Measurements from ENCODE around the gene RAB3A.

The RAB3A gene

DNA sequence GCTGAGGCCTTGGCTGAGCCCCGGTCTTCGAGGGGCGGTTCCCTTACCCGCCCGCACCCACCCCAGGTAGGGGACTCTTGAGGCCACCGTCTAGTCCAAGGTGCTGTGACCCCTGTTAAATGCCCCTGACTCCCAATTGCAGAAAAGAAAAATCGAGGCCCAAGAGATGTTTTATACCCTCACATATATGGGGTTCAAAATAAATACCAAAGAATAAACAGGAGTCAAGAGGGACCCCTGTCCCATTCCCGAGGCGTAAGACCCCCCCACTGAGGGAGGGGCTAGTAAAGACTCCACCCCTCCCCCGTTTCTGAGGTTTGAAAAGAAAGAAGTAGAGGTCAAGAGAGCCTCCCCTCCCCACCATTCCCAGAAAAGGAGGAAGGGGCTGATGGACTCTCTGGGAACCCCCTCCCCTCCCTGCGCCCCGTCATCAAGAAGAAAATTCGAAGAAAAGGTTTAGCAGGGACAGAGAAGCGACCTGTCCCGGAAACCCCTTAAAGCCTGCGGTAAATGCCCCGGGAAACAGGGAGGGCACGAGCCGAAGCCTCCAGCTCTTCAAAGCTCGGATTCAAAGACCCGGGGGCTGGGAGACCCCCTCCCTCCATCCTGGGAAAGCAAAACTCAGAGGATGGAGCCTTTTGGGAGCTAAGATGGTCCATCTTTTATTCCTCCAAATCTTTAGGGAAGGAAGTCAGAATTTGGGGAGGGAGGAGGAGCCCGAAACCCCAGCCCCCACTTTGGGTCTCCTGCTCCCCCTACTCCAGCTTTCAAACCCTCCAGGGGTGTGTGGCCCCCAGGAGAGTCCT is 755 bp upstream of the RAB3A start (continued):
- TF ChIP-seq, protein P1, sequence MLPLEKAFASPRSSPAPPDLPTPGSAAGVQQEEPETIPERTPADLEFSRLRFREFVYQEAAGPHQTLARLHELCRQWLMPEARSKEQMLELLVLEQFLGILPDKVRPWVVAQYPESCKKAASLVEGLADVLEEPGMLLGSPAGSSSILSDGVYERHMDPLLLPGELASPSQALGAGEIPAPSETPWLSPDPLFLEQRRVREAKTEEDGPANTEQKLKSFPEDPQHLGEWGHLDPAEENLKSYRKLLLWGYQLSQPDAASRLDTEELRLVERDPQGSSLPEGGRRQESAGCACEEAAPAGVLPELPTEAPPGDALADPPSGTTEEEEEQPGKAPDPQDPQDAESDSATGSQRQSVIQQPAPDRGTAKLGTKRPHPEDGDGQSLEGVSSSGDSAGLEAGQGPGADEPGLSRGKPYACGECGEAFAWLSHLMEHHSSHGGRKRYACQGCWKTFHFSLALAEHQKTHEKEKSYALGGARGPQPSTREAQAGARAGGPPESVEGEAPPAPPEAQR (tag by site-specific recombination; IDR thresholded peaks at IDR 0.05): no peak
- TF ChIP-seq, protein P2, sequence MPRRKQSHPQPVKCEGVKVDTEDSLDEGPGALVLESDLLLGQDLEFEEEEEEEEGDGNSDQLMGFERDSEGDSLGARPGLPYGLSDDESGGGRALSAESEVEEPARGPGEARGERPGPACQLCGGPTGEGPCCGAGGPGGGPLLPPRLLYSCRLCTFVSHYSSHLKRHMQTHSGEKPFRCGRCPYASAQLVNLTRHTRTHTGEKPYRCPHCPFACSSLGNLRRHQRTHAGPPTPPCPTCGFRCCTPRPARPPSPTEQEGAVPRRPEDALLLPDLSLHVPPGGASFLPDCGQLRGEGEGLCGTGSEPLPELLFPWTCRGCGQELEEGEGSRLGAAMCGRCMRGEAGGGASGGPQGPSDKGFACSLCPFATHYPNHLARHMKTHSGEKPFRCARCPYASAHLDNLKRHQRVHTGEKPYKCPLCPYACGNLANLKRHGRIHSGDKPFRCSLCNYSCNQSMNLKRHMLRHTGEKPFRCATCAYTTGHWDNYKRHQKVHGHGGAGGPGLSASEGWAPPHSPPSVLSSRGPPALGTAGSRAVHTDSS (tag by site-specific recombination; IDR thresholded peaks at IDR 0.05): 0 out of 2 replicates have a peak, but pooled peaks have one; percentile 11
- TF ChIP-seq ZNF223 (tag by site-specific recombination; IDR thresholded peaks at IDR 0.05) (no peak), ZNF626 (tag by site-specific recombination; IDR thresholded peaks at IDR 0.05) (no peak), ZNF138 (tag by site-specific recombination; IDR thresholded peaks at IDR 0.05; ENCODE audit: borderline replicate concordance) (no peak), HOXA7 (CRISPR knock-in tag; IDR thresholded peaks at IDR 0.05; ENCODE audit: borderline replicate concordance) (no peak), ZNF202 (tag by site-specific recombination; IDR thresholded peaks at IDR 0.05; ENCODE audit: borderline replicate concordance) (no peak), ZNF266 (tag by site-specific recombination; IDR thresholded peaks at IDR 0.05; ENCODE audit: low read depth) (no peak), ZNF768 (tag by site-specific recombination; IDR thresholded peaks at IDR 0.05) (no peak), ZNF544 (tag by site-specific recombination; IDR thresholded peaks at IDR 0.05) (no peak), ZNF76 (tag by site-specific recombination; IDR thresholded peaks at IDR 0.05; ENCODE audit: borderline replicate concordance, low read depth) (peak; percentile 36; the same call in 1 of the 2 replicates)
- TF ChIP-seq, protein P3, sequence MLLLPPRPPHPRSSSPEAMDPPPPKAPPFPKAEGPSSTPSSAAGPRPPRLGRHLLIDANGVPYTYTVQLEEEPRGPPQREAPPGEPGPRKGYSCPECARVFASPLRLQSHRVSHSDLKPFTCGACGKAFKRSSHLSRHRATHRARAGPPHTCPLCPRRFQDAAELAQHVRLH (tag by site-specific recombination; IDR thresholded peaks at IDR 0.05): peak; percentile 56; the same call in 1 of the 2 replicates

DNA sequence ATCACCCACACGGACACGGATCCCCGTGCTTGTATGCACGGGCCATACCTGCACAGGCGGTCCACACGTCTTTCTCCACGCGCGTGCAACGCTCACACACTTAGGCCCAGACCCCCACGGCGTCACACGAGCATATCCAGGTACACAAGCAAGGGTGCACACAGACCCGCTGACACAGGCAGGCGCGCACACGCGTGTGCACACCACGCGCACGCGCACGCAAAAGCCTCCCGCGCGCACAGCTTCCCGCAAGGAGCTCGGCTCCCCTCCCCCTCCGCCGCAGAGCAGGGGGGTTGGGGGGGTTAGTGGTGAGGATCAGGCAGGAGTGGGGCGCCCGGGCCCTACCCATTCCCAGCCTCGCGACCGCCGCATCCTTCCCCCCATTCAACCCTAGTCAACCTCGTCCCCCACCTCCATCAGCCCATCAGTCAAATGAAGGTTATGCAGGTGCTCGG is 407 bp downstream of the RAB3A start:
- Histone ChIP-seq H3K36me3 (ENCODE audit: control insufficient read depth in 2 of 2, insufficient read depth in 1 of 2, low read length in 2 of 2) (peaks cover 4 to 11% of the 10 kb centered on the region in 2 experiments; a peak in 2 of 3 replicates), H3K4me1 (ENCODE audit: control insufficient read depth, insufficient read depth, low read length) (peaks cover 8% of the 10 kb centered on the region), H3K9me3 (ENCODE audit: control insufficient read depth, insufficient read depth, low read depth, low read length) (no peaks in the 10 kb centered on the region), H3K27ac (ENCODE audit: extremely low read depth, low read depth, low read length) (no peak overlapping the region), H3K4me3 (ENCODE audit: low read depth, low read length) (peak overlapping the region; percentile 70)
- ChIA-PET CTCF (interaction anchor here (1.7 to 8.5 kb wide), 2 partner anchors 11 to 49 kb away, joined by 9 to 121 read pairs; partner anchors contain the start of gene MPV17L2), POLR2A (interaction anchor here (0.6 to 3.1 kb wide), 6 partner anchors 11 to 630 kb away, joined by 3 to 30 read pairs (median 4); partner anchors contain the start of genes JUND and MPV17L2)
- TF ChIP-seq, protein P4, sequence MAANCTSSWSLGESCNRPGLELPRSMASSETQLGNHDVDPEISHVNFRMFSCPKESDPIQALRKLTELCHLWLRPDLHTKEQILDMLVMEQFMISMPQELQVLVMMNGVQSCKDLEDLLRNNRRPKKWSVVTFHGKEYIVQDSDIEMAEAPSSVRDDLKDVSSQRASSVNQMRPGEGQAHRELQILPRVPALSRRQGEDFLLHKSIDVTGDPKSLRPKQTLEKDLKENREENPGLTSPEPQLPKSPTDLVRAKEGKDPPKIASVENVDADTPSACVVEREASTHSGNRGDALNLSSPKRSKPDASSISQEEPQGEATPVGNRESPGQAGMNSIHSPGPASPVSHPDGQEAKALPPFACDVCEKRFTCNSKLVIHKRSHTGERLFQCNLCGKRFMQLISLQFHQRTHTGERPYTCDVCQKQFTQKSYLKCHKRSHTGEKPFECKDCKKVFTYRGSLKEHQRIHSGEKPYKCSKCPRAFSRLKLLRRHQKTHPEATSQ (tag by site-specific recombination; IDR thresholded peaks at IDR 0.05): 0 out of 2 replicates have a peak, but pooled peaks have one; percentile 34
- TF ChIP-seq HOXA7 (CRISPR knock-in tag; IDR thresholded peaks at IDR 0.05; ENCODE audit: borderline replicate concordance): no peak
- TF ChIP-seq, protein P5, sequence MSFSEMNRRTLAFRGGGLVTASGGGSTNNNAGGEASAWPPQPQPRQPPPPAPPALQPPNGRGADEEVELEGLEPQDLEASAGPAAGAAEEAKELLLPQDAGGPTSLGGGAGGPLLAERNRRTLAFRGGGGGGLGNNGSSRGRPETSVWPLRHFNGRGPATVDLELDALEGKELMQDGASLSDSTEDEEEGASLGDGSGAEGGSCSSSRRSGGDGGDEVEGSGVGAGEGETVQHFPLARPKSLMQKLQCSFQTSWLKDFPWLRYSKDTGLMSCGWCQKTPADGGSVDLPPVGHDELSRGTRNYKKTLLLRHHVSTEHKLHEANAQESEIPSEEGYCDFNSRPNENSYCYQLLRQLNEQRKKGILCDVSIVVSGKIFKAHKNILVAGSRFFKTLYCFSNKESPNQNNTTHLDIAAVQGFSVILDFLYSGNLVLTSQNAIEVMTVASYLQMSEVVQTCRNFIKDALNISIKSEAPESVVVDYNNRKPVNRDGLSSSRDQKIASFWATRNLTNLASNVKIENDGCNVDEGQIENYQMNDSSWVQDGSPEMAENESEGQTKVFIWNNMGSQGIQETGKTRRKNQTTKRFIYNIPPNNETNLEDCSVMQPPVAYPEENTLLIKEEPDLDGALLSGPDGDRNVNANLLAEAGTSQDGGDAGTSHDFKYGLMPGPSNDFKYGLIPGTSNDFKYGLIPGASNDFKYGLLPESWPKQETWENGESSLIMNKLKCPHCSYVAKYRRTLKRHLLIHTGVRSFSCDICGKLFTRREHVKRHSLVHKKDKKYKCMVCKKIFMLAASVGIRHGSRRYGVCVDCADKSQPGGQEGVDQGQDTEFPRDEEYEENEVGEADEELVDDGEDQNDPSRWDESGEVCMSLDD (tag by site-specific recombination; IDR thresholded peaks at IDR 0.05): peak; percentile 49; the same call in 1 of the 2 replicates
- TF ChIP-seq ZNF610 (tag by site-specific recombination; IDR thresholded peaks at IDR 0.05; ENCODE audit: borderline replicate concordance): peak; percentile 52; the same call in 1 of the 2 replicates
- TF ChIP-seq, protein P6, sequence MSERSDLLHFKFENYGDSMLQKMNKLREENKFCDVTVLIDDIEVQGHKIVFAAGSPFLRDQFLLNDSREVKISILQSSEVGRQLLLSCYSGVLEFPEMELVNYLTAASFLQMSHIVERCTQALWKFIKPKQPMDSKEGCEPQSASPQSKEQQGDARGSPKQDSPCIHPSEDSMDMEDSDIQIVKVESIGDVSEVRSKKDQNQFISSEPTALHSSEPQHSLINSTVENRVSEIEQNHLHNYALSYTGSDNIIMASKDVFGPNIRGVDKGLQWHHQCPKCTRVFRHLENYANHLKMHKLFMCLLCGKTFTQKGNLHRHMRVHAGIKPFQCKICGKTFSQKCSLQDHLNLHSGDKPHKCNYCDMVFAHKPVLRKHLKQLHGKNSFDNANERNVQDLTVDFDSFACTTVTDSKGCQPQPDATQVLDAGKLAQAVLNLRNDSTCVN (tag by site-specific recombination; optimal IDR thresholded peaks at IDR 0.05): peak; percentile 94
- peak; percentile 88 for TF ChIP-seq SCRT2 (tag by site-specific recombination; IDR thresholded peaks at IDR 0.05)
- TF ChIP-seq ZSCAN30 (tag by site-specific recombination; IDR thresholded peaks at IDR 0.05): no peak
- TF ChIP-seq ZNF600 (tag by site-specific recombination; IDR thresholded peaks at IDR 0.05): peak; percentile 72; the same call in 1 of the 2 replicates
- TF ChIP-seq, protein P7, sequence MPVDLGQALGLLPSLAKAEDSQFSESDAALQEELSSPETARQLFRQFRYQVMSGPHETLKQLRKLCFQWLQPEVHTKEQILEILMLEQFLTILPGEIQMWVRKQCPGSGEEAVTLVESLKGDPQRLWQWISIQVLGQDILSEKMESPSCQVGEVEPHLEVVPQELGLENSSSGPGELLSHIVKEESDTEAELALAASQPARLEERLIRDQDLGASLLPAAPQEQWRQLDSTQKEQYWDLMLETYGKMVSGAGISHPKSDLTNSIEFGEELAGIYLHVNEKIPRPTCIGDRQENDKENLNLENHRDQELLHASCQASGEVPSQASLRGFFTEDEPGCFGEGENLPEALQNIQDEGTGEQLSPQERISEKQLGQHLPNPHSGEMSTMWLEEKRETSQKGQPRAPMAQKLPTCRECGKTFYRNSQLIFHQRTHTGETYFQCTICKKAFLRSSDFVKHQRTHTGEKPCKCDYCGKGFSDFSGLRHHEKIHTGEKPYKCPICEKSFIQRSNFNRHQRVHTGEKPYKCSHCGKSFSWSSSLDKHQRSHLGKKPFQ (tag by site-specific recombination; IDR thresholded peaks at IDR 0.05): 0 out of 2 replicates have a peak, but pooled peaks have one; percentile 34
- 0 out of 2 replicates have a peak, but pooled peaks have one; percentile 18 for TF ChIP-seq ZNF121 (tag by site-specific recombination; IDR thresholded peaks at IDR 0.05)
- TF ChIP-seq ZNF366 (tag by site-specific recombination; conservative IDR thresholded peaks at IDR 0.05): peak; percentile 20; the same call in 1 of the 2 replicates
- 0 out of 2 replicates have a peak, but pooled peaks have one; percentile 14 for TF ChIP-seq GLIS1 (tag by site-specific recombination; IDR thresholded peaks at IDR 0.05)
- TF ChIP-seq ZBTB7A (tag by site-specific recombination; IDR thresholded peaks at IDR 0.05; ENCODE audit: low read depth): peak; percentile 77

Measured in HEK293 (cell line).